22Rv1 (cell line): ENCODE measurements around the gene ATP11B.

Experiments
- ZFX ChIP-seq: fragments of 450-650 bp; IDR thresholded peaks from 2 replicates; pipeline ENCODE4 v1.6.1; 2017; ENCODE audit warnings: antibody characterized with exemption, borderline replicate concordance
- TF ChIP-seq, protein P1 (sequence below): fragments of 450-650 bp; IDR thresholded peaks from 2 replicates; pipeline ENCODE4 v1.5.1; 2017; ENCODE audit warnings: mild to moderate bottlenecking

DNA sequence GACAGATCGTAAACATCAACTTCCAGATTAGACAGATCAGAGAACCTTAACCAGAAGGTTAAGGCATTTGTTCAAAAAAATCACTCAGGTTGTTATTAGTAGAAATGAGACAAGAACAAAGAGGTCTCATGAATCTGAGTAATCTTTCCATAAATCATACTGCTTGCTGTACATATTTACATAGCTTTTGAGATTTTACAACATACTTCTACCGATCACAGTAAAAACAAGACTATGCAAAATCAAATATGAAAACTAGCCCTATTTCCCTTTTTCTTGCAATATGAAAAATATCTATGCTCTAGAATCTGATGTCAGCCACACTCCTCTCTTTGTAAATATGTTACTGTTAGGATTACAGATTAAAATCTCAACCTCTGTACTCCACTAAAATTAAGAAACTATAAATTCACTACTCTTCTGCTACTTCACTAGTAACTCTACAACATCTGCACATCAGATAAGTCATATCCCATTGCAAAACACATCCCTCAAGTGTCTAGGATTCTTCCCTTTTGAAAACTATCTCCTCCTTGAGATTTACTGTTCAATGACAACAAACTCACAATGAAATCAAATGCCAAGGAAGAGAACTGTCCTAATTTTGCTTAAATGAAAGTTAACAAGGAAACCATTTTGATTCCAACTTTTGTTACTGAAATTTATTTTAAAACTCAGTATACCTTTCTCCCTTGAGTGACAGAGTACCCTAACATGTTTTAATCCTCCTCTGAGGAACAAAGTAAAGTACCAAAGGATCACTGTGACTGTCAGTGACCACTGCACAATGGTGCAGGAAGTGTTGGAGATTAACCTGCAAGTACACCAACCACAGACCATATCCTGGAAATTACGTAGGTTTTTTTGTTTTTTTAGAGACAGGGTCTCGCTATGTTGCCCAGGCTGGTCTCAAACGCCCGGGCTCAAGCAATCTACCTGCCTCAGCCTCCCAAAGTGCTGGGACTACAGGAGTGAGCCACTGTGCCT lies 174.2 kb downstream of the ATP11B start:
- TF ChIP-seq, protein P1, sequence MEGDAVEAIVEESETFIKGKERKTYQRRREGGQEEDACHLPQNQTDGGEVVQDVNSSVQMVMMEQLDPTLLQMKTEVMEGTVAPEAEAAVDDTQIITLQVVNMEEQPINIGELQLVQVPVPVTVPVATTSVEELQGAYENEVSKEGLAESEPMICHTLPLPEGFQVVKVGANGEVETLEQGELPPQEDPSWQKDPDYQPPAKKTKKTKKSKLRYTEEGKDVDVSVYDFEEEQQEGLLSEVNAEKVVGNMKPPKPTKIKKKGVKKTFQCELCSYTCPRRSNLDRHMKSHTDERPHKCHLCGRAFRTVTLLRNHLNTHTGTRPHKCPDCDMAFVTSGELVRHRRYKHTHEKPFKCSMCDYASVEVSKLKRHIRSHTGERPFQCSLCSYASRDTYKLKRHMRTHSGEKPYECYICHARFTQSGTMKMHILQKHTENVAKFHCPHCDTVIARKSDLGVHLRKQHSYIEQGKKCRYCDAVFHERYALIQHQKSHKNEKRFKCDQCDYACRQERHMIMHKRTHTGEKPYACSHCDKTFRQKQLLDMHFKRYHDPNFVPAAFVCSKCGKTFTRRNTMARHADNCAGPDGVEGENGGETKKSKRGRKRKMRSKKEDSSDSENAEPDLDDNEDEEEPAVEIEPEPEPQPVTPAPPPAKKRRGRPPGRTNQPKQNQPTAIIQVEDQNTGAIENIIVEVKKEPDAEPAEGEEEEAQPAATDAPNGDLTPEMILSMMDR = no peak
- no peak for TF ChIP-seq ZFX
